ENCODE measurements around the gene LRRC28.

DNA sequence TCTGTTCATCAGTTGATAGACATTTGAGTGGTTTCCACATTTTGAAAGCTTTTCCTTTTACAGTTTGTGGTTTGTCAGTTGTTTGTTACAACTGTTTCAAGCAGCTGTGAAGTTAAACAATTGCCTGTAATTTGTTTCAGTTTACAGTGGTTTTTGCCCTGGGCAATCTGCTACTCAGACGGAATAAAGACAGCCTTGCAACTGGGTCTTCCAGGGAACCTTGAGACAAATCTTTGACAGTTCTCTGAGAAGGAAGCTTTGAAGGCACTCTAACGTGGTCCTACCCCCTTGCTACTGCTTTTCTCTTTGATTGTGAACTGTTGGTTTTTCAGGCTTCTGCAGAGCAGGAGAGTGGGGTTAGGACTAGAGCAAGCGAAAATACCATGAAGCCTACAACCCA lies 28.0 kb downstream of the LRRC28 start:
- TF ChIP-seq CTCF (IDR thresholded peaks at IDR 0.05; ENCODE audit: low read depth, low read length) (no peak), EZH2phosphoT487 (IDR thresholded peaks at IDR 0.05; ENCODE audit: low read depth) (no peak)

Measured in OCI-LY3 (cell line).